WERI-Rb-1 (cell line): ENCODE data around the gene TOR1A.
A peak's percentile ranks its signal among the peaks of the same experiment; 100 is the strongest.

Experiments used
- DNase-seq: peaks from one replicate; pipeline ENCODE4 v3.0.0-alpha.2; 2020
- H3K27ac ChIP-seq: fragments of 250-450 bp; sonication (Bioruptor Pico); 2 replicates; pipeline ENCODE4 v1.5.1; 2020; ENCODE audit warnings: mild to moderate bottlenecking, moderate library complexity
- H3K27me3 ChIP-seq: fragments of 250-450 bp; sonication (Bioruptor Pico); 2 replicates; pipeline ENCODE4 v1.5.1; 2021; ENCODE audit warnings: mild to moderate bottlenecking, low read depth, moderate library complexity; ENCODE audit not compliant: insufficient read depth, severe bottlenecking
- H3K36me3 ChIP-seq: fragments of 250-450 bp; sonication (Bioruptor Pico); 2 replicates; pipeline ENCODE4 v1.5.1; 2020; ENCODE audit warnings: mild to moderate bottlenecking, moderate library complexity
- H3K4me3 ChIP-seq: 2 replicates; pipeline ENCODE4 v1.5.1; 2011; ENCODE audit warnings: low read depth, mild to moderate bottlenecking, control low read depth, low read length
- H3K9me3 ChIP-seq: fragments of 250-450 bp; sonication (Bioruptor Pico); 2 replicates; pipeline ENCODE4 v1.5.1; 2021; ENCODE audit warnings: mild to moderate bottlenecking, moderate library complexity; ENCODE audit not compliant: severe bottlenecking
- TF ChIP-seq, protein P1 (sequence below): IDR thresholded peaks from 2 replicates; pipeline ENCODE4 v1.5.1; 2011; ENCODE audit warnings: low read depth, mild to moderate bottlenecking, control low read depth, inconsistent platforms, low read length

The TOR1A gene

DNA sequence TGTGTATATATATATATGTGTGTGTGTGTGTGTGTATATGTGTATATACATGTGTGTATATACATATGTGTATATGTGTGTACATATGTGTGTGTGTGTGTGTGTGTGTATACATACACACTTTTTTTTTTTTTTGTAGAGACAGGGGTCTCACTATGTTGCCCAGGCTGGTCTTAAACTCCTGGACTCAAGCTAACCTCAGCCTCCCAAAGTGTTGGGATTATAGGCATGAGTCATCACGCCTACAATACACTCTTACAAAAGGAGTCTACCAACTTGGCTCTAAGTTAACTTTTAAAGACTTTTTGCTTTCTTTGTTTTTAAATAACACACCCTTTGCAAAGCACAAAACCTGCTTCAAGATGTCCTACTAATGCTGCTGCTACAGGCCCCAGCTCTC is 9.0 kb upstream of the TOR1A start:
- Histone ChIP-seq H3K27ac (no peak overlapping the region), H3K36me3 (peaks cover 61% of the 10 kb centered on the region), H3K4me3 (no peak overlapping the region), H3K9me3 (no peaks in the 10 kb centered on the region), H3K27me3 (no peaks in the 10 kb centered on the region)
- DNase-seq: no peak
- TF ChIP-seq, protein P1, sequence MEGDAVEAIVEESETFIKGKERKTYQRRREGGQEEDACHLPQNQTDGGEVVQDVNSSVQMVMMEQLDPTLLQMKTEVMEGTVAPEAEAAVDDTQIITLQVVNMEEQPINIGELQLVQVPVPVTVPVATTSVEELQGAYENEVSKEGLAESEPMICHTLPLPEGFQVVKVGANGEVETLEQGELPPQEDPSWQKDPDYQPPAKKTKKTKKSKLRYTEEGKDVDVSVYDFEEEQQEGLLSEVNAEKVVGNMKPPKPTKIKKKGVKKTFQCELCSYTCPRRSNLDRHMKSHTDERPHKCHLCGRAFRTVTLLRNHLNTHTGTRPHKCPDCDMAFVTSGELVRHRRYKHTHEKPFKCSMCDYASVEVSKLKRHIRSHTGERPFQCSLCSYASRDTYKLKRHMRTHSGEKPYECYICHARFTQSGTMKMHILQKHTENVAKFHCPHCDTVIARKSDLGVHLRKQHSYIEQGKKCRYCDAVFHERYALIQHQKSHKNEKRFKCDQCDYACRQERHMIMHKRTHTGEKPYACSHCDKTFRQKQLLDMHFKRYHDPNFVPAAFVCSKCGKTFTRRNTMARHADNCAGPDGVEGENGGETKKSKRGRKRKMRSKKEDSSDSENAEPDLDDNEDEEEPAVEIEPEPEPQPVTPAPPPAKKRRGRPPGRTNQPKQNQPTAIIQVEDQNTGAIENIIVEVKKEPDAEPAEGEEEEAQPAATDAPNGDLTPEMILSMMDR: no peak

GRCh38 chr9:129828969-129829368 is 5.0 kb upstream of the TOR1A start:
- Histone ChIP-seq H3K9me3 (no peaks in the 10 kb centered on the region), H3K27ac (no peak overlapping the region), H3K36me3 (peaks cover 65% of the 10 kb centered on the region), H3K27me3 (no peaks in the 10 kb centered on the region), H3K4me3 (no peak overlapping the region)
- TF ChIP-seq, protein P1: no peak
- DNase-seq: no peak

DNA sequence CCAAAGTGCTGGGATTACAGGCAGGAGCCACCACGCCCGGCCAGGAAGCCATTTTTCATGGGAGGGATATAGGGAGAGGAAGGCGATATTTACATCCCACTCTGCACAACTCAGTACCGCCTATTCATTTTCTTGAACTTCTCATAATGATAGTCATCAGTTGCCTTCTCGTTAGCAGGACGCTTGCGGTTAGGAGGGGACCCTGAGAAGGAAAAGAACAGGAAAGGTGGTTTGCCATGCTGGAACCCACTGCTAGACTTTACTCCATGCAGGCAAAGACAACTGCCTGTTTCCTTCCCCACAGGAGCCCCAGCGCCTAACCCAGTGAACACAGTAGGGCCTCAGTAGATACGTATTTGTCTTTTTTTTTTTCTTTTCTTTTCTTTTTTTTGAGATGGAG is 4.1 kb upstream of the TOR1A start:
- H3K9me3 ChIP-seq: no peaks in the 10 kb centered on the region
- DNase-seq: no peak
- no peaks in the 10 kb centered on the region for H3K27me3 ChIP-seq
- H3K4me3 ChIP-seq: no peak overlapping the region
- H3K27ac ChIP-seq: no peak overlapping the region
- TF ChIP-seq, protein P1: no peak
- peaks cover 62% of the 10 kb centered on the region for H3K36me3 ChIP-seq

- peak overlapping the region; percentile 72 for H3K27ac ChIP-seq
- peaks cover 59% of the 10 kb centered on the region for H3K36me3 ChIP-seq
These were observed 2.8 kb upstream of the TOR1A start for GRCh38 chr9:129826759-129827158.

DNA sequence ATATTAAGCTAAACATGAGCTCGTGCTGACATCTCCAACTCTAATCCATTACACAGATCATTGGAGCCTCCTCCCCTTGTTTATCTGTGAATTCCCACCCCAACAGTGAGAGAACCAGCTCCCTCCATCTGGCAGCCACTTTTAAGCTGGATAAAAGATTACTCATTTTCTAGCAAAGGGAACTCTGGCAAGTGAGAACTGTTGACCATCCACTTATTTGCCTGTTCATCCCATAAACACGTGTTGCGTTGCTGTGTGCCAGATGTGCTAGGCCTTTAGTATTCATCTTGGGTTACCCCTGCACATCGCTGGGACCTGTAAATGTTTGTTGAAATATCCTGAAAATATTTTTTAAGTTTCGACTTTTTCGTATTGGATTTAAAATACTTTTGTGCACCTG is 2.4 kb upstream of the TOR1A start:
- Histone ChIP-seq H3K9me3 (no peaks in the 10 kb centered on the region), H3K36me3 (peaks cover 59% of the 10 kb centered on the region), H3K4me3 (no peak overlapping the region), H3K27me3 (no peaks in the 10 kb centered on the region), H3K27ac (peak overlapping the region; percentile 72)
- DNase-seq: peak; percentile 75
- TF ChIP-seq, protein P1: no peak

More at GRCh38 chr9:129826759-129827158, 2.8 kb upstream of the TOR1A start:
- DNase-seq: no peak
- H3K27me3 ChIP-seq: no peaks in the 10 kb centered on the region
- TF ChIP-seq, protein P1: no peak
- H3K4me3 ChIP-seq: no peak overlapping the region
- H3K9me3 ChIP-seq: no peaks in the 10 kb centered on the region

DNA sequence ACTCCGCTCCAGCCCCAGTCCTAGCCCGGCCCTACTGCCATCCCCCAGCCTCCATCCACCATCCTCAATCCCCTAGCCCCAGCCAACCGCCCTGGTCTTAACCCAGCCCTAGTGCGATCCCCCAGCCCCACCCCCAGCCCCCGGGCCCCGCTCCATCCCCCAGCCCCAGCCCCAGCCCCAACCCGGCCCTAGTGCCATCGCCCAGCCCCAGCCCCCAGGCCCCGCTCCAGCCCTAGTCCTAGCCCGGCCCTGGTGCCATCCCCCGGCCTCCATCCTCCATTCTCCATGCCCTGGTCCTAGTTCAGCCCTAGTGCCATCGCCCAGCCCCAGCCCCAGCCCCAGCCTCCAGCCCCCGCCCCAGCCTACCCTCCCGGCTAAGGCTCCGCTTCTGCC is 398 bp downstream of the TOR1A start:
- H3K36me3 ChIP-seq: peaks cover 56% of the 10 kb centered on the region
- peak overlapping the region; percentile 91 for H3K27ac ChIP-seq
- no peak for DNase-seq
- no peaks in the 10 kb centered on the region for H3K9me3 ChIP-seq
- TF ChIP-seq, protein P1: no peak
- H3K4me3 ChIP-seq: peak overlapping the region; percentile 81
- no peaks in the 10 kb centered on the region for H3K27me3 ChIP-seq
